ENCODE measurements around the gene RPS2.

- no peak for TF ChIP-seq CTCF (IDR thresholded peaks at IDR 0.05)
- TF ChIP-seq POLR2A (IDR thresholded peaks at IDR 0.05): no peak
- TF ChIP-seq EP300 (IDR thresholded peaks at IDR 0.05): no peak
Measured at GRCh38 chr16:1960665-1961630, 3.7 kb downstream of the RPS2 start.
